ENCODE data around the gene NDUFS1. TPM values are rescaled to one million over a fixed set of nuclear protein-coding genes. Genes with fewer than 3 reads are reported as not detected.
A peak's percentile ranks its signal among the peaks of the same experiment; 100 is the strongest.

NDUFS1 gene
- total RNA-seq, 4 donors from 2014 or later = 83.5 to 101 (median 90.9) TPM

GRCh38 chr2:206202446-206202845, 43.2 kb upstream of the NDUFS1 start:
- no peak overlapping the region for H3K27ac ChIP-seq (replicated peaks in 1 of 4)
- 75% methylated on average over 16 of the region's 16 CpGs for WGBS
- H3K36me3 ChIP-seq = no peaks in the 10 kb centered on the region
- no peak overlapping the region for H3K4me3 ChIP-seq
- H3K27me3 ChIP-seq = peaks cover 0 to 6% (median 0%) of the 10 kb centered on the region in 4 donors
- H3K9me3 ChIP-seq = no peaks in the 10 kb centered on the region
- intact Hi-C loops (cut with DNase I) = no loop called here
- H3K4me1 ChIP-seq = no peaks in the 10 kb centered on the region
- no peak for DNase-seq (ENCODE audit: extremely low spot score)
- no peak for TF ChIP-seq POLR2AphosphoS5 (IDR thresholded peaks at IDR 0.05)
- TF ChIP-seq POLR2A (IDR thresholded peaks at IDR 0.05; ENCODE audit: low read depth) = no peak
- TF ChIP-seq CTCF (IDR thresholded peaks at IDR 0.05) = no peak
- no peak for TF ChIP-seq EP300 (IDR thresholded peaks at IDR 0.05)

- intact Hi-C loops (cut with DNase I) = no loop called here
- H3K4me3 ChIP-seq = no peak overlapping the region
- WGBS = 72% methylated on average over 5 of the region's 5 CpGs
- TF ChIP-seq POLR2AphosphoS5 (IDR thresholded peaks at IDR 0.05) = no peak
- no peak for TF ChIP-seq CTCF (IDR thresholded peaks at IDR 0.05)
- no peak for TF ChIP-seq EP300 (IDR thresholded peaks at IDR 0.05)
- no peak for TF ChIP-seq POLR2A (IDR thresholded peaks at IDR 0.05; ENCODE audit: low read depth)
- H3K4me1 ChIP-seq = no peaks in the 10 kb centered on the region
- H3K27me3 ChIP-seq = peaks cover 0 to 12% (median 0%) of the 10 kb centered on the region in 4 donors
- no peak for DNase-seq (ENCODE audit: extremely low spot score)
- no peaks in the 10 kb centered on the region for H3K9me3 ChIP-seq
- H3K36me3 ChIP-seq = no peaks in the 10 kb centered on the region
- no peak overlapping the region for H3K27ac ChIP-seq (replicated peaks in 1 of 4)
Observed at GRCh38 chr2:206201075-206201848, 42.0 kb upstream of the NDUFS1 start.

GRCh38 chr2:206198677-206199076, 39.4 kb upstream of the NDUFS1 start:
- intact Hi-C loops (cut with DNase I) = no loop called here
- no peak for TF ChIP-seq CTCF (IDR thresholded peaks at IDR 0.05)
- H3K4me3 ChIP-seq = no peak overlapping the region
- DNase-seq (ENCODE audit: extremely low spot score) = no peak
- H3K4me1 ChIP-seq = no peaks in the 10 kb centered on the region
- WGBS = 41% methylated on average over 1 of the region's 1 CpG
- peaks cover 0 to 12% (median 0%) of the 10 kb centered on the region in 4 donors for H3K27me3 ChIP-seq
- H3K27ac ChIP-seq (replicated peaks in 1 of 4) = peak overlapping the region in 3 of 4 donors; percentile 22 to 43 (median 30)
- H3K9me3 ChIP-seq = no peaks in the 10 kb centered on the region
- H3K36me3 ChIP-seq = no peaks in the 10 kb centered on the region

GRCh38 chr2:206193671-206194357, 34.6 kb upstream of the NDUFS1 start:
- intact Hi-C loops (cut with DNase I) = no loop called here
- WGBS = 44% methylated on average over 2 of the region's 2 CpGs
- TF ChIP-seq CTCF (IDR thresholded peaks at IDR 0.05) (no peak), EP300 (IDR thresholded peaks at IDR 0.05) (no peak), POLR2AphosphoS5 (IDR thresholded peaks at IDR 0.05) (no peak), POLR2A (IDR thresholded peaks at IDR 0.05; ENCODE audit: low read depth) (no peak)

More at GRCh38 chr2:206193671-206194357, 34.6 kb upstream of the NDUFS1 start:
- peaks cover 0 to 12% (median 0%) of the 10 kb centered on the region in 4 donors for H3K27me3 ChIP-seq
- H3K4me3 ChIP-seq = no peak overlapping the region
- no peaks in the 10 kb centered on the region for H3K4me1 ChIP-seq
- H3K27ac ChIP-seq (replicated peaks in 1 of 4) = no peak overlapping the region
- no peaks in the 10 kb centered on the region for H3K36me3 ChIP-seq
- no peaks in the 10 kb centered on the region for H3K9me3 ChIP-seq
- DNase-seq (ENCODE audit: extremely low spot score) = no peak

Data from esophagus muscularis mucosa (tissue), 4 donors.